Measurements from ENCODE around the gene DENND1A. TPM values are rescaled to one million over a fixed set of nuclear protein-coding genes. Genes with fewer than 3 reads are reported as not detected.

DENND1A gene
- total and polyA plus RNA-seq, 11 donors, result 9.8 to 24.0 (median 14.7) TPM

- WGBS, 4 donors, result 80 to 84% (median 80%) methylated on average over 6 of the region's 6 CpGs
- H3K36me3 ChIP-seq, result no peaks in the 10 kb centered on the region
- H3K4me3 ChIP-seq, result no peak overlapping the region
- intact Hi-C loops (cut with DNase I), result loop anchor here in 3 of 10 donors (5.0 to 10.0 kb wide), 4 partner anchors 75 to 235 kb away; partner anchors contain the start of gene STRBP (in 2 of the 3)
- TF ChIP-seq CTCF (IDR thresholded peaks at IDR 0.05) (no peak), POLR2A (IDR thresholded peaks at IDR 0.05) (no peak)
- H3K27ac ChIP-seq, result no peak overlapping the region
- no peaks in the 10 kb centered on the region for H3K27me3 ChIP-seq
- peaks cover 0 to 24% (median 12%) of the 10 kb centered on the region in 12 donors for H3K4me1 ChIP-seq
- ATAC-seq (no peak), DNase-seq (no peak)
- H3K9me3 ChIP-seq, result no peaks in the 10 kb centered on the region
These were observed 588.1 kb downstream of the DENND1A start for GRCh38 chr9:123341816-123342215.

- DNase-seq (peak in 3 of 5 donors; percentile 31 to 71 (median 62)), ATAC-seq (peak; percentile 56 to 70 (median 65))
- 20 to 33% (median 24%) methylated on average over 31 to 32 of the region's 32 CpGs for WGBS, 4 donors
- Histone ChIP-seq H3K36me3 (no peaks in the 10 kb centered on the region), H3K4me1 (peaks cover 0 to 32% (median 12%) of the 10 kb centered on the region in 12 donors), H3K4me3 (peak overlapping the region in 11 of 12 donors; percentile 33 to 55 (median 46)), H3K27ac (peak overlapping the region; percentile 25 to 93 (median 80)), H3K9me3 (no peaks in the 10 kb centered on the region), H3K27me3 (no peaks in the 10 kb centered on the region)
- intact Hi-C loops (cut with DNase I), result loop anchor here in 5 of 10 donors (5.0 to 10.0 kb wide), 5 partner anchors 58 to 233 kb away; partner anchors contain the start of gene STRBP (in 4 of the 5)
- TF ChIP-seq POLR2A (IDR thresholded peaks at IDR 0.05), result no peak
- no peak for TF ChIP-seq CTCF (IDR thresholded peaks at IDR 0.05)
These were observed 590.0 kb downstream of the DENND1A start for GRCh38 chr9:123339666-123340510.

GRCh38 chr9:123338710-123339665 lies 590.9 kb downstream of the DENND1A start:
- Histone ChIP-seq H3K27ac (peak overlapping the region; percentile 25 to 93 (median 80)), H3K4me3 (peak overlapping the region in 11 of 12 donors; percentile 33 to 55 (median 46)), H3K9me3 (no peaks in the 10 kb centered on the region), H3K4me1 (peaks cover 0 to 32% (median 12%) of the 10 kb centered on the region in 12 donors), H3K27me3 (no peaks in the 10 kb centered on the region), H3K36me3 (no peaks in the 10 kb centered on the region)
- intact Hi-C loops (cut with DNase I), result loop anchor here in 3 of 10 donors (5.0 kb wide), 2 partner anchors 57 to 72 kb away; partner anchors contain the start of gene STRBP (in 2 of the 3)
- TF ChIP-seq CTCF (IDR thresholded peaks at IDR 0.05) (no peak), POLR2A (IDR thresholded peaks at IDR 0.05) (no peak)
- peak in 4 of 5 donors; percentile 31 to 74 (median 43) for DNase-seq
- 18 to 19% (median 19%) methylated on average over 32 to 35 of the region's 35 CpGs for WGBS, 4 donors
- ATAC-seq, result peak; percentile 59 to 82 (median 75)

All from heart left ventricle (tissue), 16 donors.